GM18520 (cell line): ENCODE data around the gene ACP3.
"Not testable (repeated sequence)": the region's sequence is repeated elsewhere in the genome, so short reads cannot be mapped to it uniquely, and the experiment has no call there.

Source experiments
- ATAC-seq: cut with Tn5 transposase; IDR thresholded peaks from one replicate; pipeline ENCODE4 v1.9.1; 2021; ENCODE audit not compliant: unreplicated experiment

Gene ACP3

DNA sequence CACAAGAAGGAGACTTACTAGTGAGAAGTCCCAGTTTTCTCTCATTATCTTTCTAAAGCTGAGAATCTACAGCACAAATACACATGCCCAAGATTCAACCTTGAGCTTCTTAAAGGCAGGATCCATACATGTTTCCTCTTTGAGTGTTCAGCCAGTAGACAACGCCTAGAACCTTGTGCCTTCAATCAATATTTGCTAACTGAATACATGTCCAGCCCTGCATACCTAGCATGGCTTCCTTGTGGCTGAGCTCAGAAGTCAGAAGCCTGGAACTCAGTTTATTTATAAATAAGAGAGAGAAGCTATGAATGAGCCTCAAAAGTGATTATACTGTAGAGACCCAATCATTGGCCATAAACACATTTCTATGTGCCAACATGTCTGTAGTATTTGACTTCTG lies 43.5 kb downstream of the ACP3 start:
- no peak for ATAC-seq

DNA sequence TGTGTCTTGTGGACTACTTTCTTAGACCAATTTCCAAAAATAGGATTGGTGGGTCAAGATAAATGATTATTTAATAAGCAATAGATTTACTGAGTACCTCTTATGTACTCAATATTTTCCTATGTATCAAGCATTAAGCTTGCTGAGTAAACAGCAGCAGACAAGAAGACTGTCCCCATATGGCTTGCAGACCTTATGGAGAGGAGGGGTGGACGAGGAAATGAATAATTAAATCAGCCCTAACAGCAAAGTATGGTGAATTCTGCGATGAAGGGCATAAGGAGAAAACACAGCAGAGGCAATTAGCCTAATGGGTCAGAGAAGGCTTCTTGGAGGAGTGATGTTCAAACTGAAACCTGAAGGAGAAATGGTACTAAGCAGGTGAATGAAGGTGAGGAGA lies 45.1 kb downstream of the ACP3 start:
- ATAC-seq, result no peak

DNA sequence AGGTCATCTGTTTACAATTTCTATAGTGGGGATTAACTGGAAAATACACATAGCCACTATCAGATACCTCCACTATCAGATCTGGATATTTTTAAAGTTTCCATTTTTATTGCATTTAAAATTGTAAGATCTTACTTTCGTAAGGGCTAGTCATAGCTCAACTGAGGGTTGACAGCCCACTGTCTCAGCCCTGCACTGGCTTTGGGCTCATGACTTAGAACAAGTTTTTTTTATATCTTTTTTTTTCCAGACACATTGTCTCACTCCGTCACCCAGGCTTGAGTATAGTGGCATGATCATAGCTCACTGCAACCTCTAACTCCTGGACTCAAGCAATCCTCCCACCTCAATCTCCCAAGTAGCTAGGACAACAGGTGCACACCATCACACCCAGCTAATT lies 51.3 kb downstream of the ACP3 start:
- no peak for ATAC-seq

DNA sequence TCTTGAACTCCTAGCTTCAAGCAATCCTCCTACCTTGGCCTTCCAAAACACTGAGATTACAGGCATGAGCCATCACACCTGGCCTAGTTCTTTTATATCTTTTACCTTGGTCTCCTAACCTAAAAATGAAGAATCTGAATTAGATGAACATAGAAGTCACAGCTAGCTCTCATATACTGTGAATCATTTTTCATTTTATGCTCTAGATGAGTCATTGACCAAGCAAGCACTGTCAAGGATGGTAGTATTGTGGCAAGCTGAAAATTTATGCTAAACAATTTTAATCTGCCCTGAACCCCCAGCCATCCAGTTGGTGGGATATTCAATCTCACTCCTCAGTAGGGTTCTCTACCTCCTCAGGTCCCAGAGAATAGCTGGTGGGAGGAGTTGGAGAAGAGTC lies 51.8 kb downstream of the ACP3 start:
- no peak for ATAC-seq

DNA sequence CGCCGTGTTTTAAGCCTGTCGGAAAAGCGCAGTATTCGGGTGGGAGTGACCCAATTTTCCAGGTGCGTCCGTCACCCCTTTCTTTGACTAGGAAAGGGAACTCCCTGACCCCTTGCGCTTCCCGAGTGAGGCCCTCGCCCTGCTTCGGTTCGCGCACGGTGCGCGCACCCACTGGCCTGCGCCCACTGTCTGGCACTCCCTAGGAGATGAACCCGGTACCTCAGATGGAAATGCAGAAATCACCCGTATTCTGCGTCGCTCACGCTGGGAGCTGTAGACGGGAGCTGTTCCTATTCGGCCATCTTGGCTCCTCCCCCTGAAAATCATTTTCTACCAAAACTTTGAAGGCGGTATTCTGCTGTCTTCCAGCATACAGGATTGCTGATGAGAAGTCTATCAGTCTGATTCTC lies 59.7 kb downstream of the ACP3 start:
- not testable (repeated sequence) for ATAC-seq

DNA sequence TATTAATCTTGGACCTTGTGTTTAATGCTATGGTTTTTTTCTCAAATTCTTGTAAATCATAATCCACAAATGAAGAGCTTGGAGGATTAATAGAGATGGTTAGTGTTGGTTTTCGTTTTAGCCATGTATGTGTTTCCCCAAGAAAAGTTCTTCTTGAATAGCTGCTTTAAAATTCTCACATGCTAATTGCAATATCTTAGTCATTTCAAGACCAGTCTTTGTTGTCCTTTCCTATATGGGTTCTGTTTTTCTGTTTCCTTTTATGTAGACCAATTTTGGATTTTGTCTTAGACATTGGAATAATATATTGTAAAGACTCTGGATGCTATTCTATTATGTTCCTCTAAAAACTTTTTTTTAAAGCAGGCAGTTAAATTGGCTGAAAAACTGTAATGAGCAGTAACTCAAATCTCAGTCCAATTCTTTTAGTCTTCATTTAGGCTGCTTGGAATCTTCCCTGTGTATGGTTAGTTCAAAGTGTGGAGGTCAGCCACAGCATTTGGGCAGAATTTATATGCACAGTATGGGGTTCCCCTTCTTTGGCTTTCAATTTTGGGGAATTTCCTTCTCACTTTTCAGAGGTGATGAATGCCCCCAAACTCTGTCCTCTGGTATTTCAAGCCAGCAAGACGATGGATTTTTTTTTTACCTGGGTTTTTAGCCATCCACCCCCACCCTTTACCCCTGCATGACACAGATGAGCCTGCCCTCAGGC lies 61.0 kb downstream of the ACP3 start:
- ATAC-seq, result peak; percentile 39

DNA sequence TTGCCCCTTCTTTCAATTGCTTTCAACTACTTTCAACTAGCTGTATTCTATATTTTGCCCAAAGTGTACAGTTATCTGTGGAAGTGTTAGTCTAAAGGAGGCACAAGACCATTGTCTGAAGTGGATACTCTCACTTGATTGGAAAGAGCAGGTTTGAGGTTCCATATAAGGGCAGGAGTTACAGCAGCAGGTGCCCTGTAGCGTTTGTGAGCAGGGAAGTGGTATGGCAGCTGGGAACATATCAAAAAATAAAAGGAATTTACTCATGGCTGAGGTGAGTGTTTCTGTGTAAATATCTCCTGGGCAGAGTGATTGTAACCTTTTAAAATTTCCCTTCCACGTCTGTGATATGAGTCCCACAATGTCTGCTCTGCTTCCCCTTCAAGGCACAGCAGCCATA lies 61.6 kb downstream of the ACP3 start:
- ATAC-seq, result no peak

DNA sequence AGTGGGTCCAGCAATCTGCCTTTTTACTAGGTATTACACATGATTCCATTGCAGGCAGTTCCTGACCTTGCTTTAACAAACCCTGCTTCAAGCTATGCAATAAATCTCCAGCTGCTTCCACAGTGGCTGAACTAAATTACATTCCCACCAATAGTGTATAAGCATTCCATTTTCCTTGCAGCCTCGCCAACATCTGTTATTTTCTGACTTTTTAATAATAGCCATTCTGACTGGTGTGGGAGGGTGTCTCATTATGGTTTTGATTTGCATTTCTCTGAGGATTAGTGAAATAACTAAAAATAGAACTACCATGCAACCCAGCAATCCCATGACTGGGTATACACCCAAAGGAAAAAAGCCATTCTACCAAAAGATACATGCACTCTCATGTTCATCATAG lies 63.7 kb downstream of the ACP3 start:
- no peak for ATAC-seq

DNA sequence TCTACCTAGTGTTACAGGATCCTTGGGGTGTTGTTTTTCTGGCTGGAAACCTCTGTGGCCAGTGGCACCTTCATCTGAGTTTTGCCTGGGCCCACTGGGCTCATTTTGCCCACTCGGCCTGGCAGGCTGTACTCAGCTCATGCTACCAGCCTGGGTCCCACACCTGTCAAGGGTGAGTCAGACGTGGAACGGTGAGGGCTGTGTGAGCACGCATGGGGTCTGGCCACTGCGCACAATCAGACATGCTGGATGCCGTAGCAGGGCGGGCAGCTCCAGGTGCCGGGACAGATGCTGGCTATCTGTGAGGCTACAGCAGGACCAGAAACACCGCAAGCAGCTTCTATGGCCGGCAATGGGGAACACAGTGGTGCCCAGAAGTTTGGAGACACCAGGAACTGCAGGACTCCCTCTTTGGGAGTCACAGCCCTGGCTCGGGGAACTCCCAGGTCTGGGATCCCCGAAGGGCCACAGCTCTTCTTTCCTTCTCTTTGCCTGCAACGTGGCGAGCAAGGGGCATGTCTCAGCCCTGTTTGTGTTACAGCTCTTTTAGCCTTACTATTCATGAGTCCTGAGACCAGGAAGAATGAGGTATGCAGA lies 64.2 kb downstream of the ACP3 start:
- no peak for ATAC-seq

DNA sequence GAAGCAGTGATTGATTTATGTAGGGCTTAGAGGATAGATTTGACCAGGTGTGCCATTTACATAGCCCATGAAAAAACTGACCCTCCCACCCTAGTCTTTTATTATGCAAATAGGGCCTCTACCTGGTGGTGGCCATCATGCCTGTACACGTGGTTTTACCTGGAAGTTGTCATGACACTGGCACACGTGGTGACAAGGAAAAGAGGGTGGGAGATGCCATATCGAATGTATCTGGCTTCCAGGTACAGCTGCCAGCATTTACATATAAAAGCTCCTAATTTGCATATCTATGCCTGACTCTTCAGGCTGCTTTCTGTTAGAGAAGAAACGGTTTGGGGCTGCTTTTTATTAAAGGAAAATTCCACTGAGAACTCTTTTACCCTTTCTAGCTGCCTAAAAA lies 65.1 kb downstream of the ACP3 start:
- no peak for ATAC-seq

DNA sequence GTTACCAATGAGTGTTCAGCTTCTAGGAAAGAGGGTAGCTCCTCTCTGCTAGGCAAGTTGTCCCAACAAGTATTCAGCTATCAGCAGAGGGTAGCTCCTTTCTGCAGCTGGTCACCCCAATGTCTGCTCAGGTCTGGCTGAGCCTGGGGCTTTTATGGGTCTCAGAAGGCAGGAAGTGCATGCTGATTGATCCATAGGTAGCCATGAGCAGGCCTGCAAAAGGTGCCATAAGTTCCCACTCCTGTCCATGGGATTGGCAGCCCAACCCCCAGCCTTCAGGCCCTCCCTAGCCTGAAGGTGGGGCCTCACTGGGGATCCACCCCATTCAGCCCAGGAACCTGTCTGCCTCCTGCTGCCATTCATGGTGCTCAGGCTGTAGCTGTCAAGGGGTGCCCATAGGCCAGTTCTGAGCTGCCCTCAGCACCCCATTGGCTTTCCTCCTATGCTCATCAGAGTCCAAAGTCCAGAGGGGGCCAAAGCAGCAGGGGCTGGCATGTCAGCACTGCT lies 65.5 kb downstream of the ACP3 start:
- ATAC-seq, result no peak

DNA sequence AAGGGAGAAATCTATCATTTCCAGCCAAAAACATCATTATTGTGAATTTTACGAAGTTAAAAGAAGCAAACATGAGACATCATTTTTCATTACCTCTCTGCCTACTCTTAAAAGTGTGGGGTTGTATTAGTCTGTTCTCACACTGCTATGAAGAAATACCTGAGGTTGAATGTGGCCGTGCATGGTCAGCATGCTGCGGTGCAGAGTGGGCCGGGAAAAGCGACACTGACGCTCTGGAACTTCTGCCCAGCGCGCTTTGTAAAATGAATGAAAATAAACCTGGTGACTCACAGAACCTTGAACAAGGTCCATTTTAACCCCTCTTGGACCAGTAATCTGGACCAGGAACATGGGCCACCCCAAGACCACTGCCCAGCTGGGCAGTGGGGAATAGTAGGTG lies 69.1 kb downstream of the ACP3 start:
- no peak for ATAC-seq

DNA sequence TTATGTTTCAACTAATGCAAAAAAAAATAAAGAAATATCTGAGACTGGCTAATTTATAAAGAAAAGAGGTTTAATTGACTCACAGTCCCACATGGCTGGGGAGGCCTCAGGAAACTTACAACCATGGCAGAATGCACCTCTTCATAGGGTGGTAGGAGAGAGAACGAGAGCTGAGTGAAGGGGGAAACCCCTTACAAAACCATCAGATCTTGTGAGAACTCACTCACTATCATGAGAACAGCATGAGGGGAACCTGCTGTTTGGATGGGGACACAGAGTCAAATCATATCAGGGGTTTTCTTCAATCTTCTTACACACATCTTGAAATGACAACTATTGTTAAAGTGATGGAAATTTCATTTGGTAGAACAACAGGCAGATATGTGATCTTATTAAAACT lies 75.5 kb downstream of the ACP3 start:
- ATAC-seq, result not testable (repeated sequence)

DNA sequence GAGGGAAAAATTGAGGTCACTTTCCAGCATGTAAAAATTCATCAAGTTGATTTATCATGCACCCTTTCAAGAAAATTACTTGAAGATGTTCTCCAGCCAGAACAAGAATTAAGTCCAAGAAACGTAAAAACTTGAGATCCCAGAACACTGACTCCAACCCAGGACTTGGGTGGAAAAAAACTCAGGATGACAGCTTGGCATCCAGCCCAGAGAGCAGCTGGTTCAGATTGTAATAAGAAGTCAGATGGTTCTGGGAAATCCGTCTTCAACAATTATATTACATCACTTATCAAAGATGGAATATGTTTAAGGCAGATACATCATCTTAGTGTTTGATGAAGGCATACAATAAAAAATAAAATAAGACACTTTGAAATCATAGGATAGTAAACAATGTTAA lies 77.1 kb downstream of the ACP3 start:
- ATAC-seq, result no peak

DNA sequence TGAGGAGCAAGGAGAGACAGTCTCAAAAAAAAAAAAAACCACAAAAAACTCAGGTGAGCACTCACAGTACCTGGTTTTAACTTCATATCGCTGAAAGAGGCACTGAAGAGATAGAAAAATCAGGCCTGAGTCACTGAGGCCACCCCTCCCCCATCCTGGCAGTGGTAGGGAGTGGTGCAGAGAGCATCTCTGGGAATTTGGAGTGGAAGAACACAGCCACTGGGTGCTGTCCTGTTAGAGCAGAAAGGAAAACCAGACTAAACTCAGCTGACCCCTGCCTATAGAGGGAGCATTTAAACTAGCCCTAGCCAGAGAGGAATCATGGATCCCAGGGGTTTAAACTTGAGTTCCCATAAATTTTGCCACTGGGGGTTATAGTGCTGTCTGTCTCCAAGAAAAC lies 77.9 kb downstream of the ACP3 start:
- ATAC-seq, result no peak

DNA sequence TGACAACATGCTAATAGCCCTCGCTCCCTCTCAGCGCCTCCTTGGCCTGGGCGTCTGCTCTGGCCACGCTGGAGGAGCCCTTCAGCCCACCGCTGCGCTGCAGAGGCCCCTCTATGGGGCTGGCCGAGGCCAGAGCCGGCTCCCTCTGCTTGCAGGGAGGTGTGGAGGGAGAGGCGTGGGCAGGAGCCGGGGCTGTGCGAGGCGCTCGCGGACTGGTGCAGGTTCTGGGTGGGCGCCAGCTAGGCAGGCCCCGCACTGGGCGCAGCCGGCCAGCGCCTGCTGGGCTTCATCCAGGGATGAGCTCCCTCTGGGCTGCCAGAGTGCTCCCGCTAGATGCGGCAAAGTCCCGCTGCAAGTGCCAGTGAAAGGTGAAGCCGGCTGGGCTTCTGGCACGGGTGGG lies 79.0 kb downstream of the ACP3 start:
- ATAC-seq, result no peak

DNA sequence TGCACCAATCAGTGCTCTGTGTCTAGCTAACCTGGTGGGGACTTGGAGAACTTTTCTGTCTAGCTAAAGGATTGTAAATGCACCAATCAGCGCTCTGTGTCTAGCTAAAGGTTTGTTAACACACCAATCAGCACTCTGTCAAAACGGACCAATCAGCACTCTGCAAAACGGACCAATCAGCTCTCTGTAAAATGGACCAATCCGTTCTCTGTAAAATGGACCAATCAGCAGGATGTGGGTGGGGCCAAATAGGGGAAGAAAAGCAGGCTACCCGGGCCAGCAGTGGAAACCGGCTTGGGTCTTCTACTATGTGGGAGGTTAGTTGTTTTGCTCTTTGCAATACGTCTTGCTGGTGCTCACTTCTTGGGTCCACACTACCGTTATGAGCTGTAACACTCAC lies 79.6 kb downstream of the ACP3 start:
- ATAC-seq, result not testable (repeated sequence)

DNA sequence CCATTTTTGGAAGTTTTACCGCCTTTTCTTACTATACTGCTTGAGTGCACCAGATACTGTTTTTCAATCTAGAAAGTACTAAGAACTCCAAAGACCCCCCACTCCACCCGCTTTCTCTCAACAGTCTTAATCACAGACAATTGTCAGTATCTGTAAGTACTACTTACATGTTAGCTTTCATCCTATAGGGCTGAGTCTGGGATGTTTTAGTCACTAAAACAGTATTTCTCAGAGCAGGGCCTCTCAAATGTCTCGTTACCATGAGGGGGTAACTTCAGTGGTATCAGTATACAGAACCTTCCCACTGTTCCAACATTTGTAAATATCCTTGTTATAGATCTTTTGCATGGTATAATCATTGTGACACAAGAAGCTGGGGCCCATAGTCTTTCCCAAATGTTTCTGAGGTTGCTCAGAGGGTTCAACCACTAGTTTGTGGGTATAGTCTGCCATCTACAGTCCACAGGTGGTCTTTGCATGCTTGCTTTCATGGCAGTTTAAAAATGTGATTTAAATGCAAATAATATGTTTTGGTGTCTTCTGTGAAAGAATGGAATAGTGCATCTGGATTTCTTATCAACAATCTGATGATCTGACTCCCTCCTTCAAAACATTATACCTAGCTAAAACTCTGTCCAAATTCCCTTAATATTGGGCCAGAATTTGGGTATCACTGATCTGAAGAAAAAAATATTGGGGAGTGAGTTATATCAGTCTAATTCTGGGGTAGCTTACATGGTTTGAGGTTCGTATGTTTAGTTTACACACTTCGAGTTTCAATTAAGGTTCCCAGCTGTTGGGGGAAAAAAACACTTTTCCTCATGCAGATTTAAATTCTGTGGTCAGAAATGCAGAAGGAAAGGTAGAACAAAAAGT lies 82.1 kb downstream of the ACP3 start:
- no peak for ATAC-seq

DNA sequence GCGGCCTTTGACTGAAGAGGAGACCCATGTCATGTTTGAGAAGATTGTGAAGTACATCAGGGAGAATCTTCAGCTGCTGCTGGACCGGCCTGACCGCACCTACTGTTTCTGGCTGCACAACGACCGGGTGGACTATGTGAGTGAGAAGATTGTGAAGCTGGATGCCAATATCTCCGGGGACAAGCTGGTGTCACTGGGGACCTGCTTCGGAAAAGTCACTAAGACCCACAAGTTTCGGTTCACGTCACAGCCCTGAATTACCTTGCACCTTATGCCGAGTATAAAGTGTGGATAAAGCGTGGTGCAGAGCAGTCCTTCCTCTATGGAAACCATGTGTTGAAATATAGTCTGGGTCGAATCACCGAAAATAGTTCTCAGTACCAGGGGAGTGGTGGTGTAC lies 84.0 kb downstream of the ACP3 start:
- no peak for ATAC-seq

DNA sequence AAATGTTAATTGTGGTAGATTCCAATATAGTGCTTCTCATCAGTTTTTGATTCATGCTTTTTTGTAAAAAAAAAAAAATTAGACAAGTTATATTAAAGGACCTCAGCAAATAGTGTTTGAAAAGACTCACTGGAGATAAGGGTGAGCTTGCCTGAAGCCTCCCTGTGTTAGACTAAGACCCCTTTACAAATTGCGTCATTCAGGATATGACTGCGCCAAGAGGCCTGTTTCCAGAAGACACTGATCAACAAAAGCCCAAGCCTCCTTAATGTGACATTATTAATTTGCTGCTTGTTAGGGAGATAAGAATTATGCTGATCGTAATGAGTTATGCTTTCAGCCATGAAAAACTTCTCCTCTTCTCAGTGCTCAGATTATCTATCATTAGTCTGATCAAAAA lies 87.1 kb downstream of the ACP3 start:
- ATAC-seq, result no peak

DNA sequence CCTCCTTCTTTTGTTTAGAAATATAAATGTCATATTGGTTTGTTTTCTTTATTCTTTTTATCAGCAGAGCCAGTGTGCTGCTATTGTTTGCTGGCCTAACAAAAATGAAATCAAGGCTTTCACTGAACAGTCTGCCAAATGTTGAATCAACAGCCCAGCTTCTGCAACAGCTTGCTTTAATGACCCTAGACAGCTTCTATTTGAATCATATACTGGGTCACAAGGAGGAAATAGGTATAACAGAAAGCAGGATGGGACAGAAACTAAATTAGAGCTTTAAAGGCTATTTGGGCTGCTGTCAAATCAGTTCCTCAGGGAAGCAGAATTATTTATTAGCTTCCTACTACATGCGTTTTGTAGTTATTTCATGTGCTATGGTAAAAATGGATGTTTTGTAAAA lies 88.0 kb downstream of the ACP3 start:
- no peak for ATAC-seq
